Upper lobe of left lung (tissue), 6 donors: ENCODE results near the gene KRT32. TPM values are rescaled to one million over a fixed set of nuclear protein-coding genes. Genes with fewer than 3 reads are reported as not detected.
A peak's percentile ranks its signal among the peaks of the same experiment; 100 is the strongest.
"Not testable (repeated sequence)": the region's sequence is repeated elsewhere in the genome, so short reads cannot be mapped to it uniquely, and the experiment has no call there.

ENCODE experiments used
- ATAC-seq, 2 donors: fragments of 200-7000 bp; cut with Tn5 transposase; one replicate each; pipeline ENCODE4 v1.9.1; 2022; ENCODE audit warnings: mild to moderate bottlenecking in 2 of 2, moderate library complexity in 2 of 2; ENCODE audit not compliant: low FRiP score in 2 of 2
- DNase-seq, 2 donors: peaks; one replicate each; pipeline ENCODE4 v3.0.0-alpha.2; 2019 to 2020
- H3K27ac ChIP-seq, 4 donors: fragments of 200-600 bp; sonication (generic); one replicate each; pipeline ENCODE4 v1.5.1; 2016 to 2019
- H3K27me3 ChIP-seq, 4 donors: fragments of 200-600 bp; sonication (generic); one replicate each; pipeline ENCODE4 v1.5.1; 2017 to 2019
- H3K36me3 ChIP-seq, 4 donors: fragments of 200-600 bp; sonication (generic); one replicate each; pipeline ENCODE4 v1.5.1; 2016 to 2019
- H3K4me1 ChIP-seq, 4 donors: fragments of 200-600 bp; sonication (generic); one replicate each; pipeline ENCODE4 v1.5.1; 2018 to 2019
- H3K4me3 ChIP-seq, 4 donors: fragments of 200-600 bp; sonication (generic); one replicate each; pipeline ENCODE4 v1.5.1; 2017 to 2019; ENCODE audit warnings: mild to moderate bottlenecking in 2 of 4, moderate library complexity in 1 of 4
- H3K9me3 ChIP-seq, 4 donors: fragments of 200-600 bp; sonication (generic); one replicate each; pipeline ENCODE4 v1.5.1; 2018 to 2019
- CTCF ChIP-seq, 6 experiments: fragments of 450-650 bp in 4 of 6; fragments of 200-600 bp in 2 of 6; sonication (generic) in 2 of 6; IDR thresholded peaks; one replicate each; pipeline ENCODE4 v1.5.1; 2016 to 2019; ENCODE audit warnings: antibody characterized with exemption in 6 of 6
- EP300 ChIP-seq, 4 donors: sonication (generic); formaldehyde crosslinking; IDR thresholded peaks; one replicate each; pipeline ENCODE4 v1.5.1; 2017; ENCODE audit warnings: antibody characterized with exemption in 4 of 4, control low read depth in 2 of 4
- POLR2A ChIP-seq, 4 donors: fragments of 450-650 bp; IDR thresholded peaks; one replicate each; pipeline ENCODE4 v1.5.1; 2016 to 2017; ENCODE audit warnings: antibody characterized with exemption in 4 of 4, mild to moderate bottlenecking in 2 of 4
- POLR2AphosphoS5 ChIP-seq, 2 donors: sonication (generic); formaldehyde crosslinking; IDR thresholded peaks; one replicate each; pipeline ENCODE4 v1.5.1; 2017; ENCODE audit warnings: antibody characterized with exemption in 2 of 2
- WGBS, 2 donors: methylation state at CpG; one replicate each; pipeline ENCODE4 v1.1.5; 2017 to 2018; 5-methylcytosine and 5-hydroxymethylcytosine counted together
- total RNA-seq, 6 donors: library from RNA; depleted of rRNA in 4 of 6; stranded (reverse); fragments of >200 nt in 4 of 6; gene quantifications; one replicate each; pipeline versions ENCODE4 v1.1.0 to v1.2.1, GENCODE V29; 2016 to 2021
- donor health status: DM: no; HTN: no; CAD: no; lungs with moderate emphysema.
- donor health status: DM: no; HTN: yes; CAD: no; lungs with severe emphysema.

The KRT32 gene
- total RNA-seq, 6 donors from 2014 or later: not detected

DNA sequence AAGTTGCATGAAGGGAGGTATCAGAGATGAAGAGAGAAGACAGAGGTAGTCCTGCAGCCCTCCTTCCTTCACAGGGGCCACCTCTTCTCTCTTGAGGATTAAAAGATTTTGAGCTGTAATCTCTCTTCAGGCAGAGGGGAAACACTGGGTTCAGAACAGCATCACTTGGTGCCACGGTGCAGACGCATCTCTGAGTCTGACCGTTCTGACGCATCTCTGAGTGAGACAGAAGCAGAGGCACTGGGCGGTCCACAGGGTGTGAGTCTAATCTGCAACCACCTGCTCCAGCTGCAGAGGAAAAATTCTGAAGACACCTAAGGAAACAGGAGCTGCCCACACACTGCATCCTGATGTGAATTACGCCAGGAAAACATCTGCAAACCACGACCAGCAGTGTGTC is 37.5 kb downstream of the KRT32 start:
- TF ChIP-seq CTCF (IDR thresholded peaks at IDR 0.05) (no peak), POLR2A (IDR thresholded peaks at IDR 0.05) (no peak), EP300 (IDR thresholded peaks at IDR 0.05) (no peak), POLR2AphosphoS5 (IDR thresholded peaks at IDR 0.05) (no peak)
- no peaks in the 10 kb centered on the region for H3K4me1 ChIP-seq
- H3K36me3 ChIP-seq: no peaks in the 10 kb centered on the region
- H3K9me3 ChIP-seq: no peaks in the 10 kb centered on the region
- H3K4me3 ChIP-seq: no peak overlapping the region
- no peaks in the 10 kb centered on the region for H3K27me3 ChIP-seq
- ATAC-seq (no peak), DNase-seq (no peak)
- 79 to 80% methylated on average over 7 of the region's 7 CpGs for WGBS, 2 donors
- no peak overlapping the region for H3K27ac ChIP-seq

- Histone ChIP-seq H3K9me3 (no peaks in the 10 kb centered on the region), H3K4me3 (no peak overlapping the region), H3K27me3 (no peaks in the 10 kb centered on the region), H3K27ac (no peak overlapping the region), H3K4me1 (no peaks in the 10 kb centered on the region), H3K36me3 (no peaks in the 10 kb centered on the region)
- DNase-seq (no peak), ATAC-seq (no peak)
- 66 to 73% methylated on average over 4 of the region's 4 CpGs for WGBS, 2 donors
- TF ChIP-seq POLR2A (IDR thresholded peaks at IDR 0.05): no peak
- TF ChIP-seq CTCF (IDR thresholded peaks at IDR 0.05): no peak
- TF ChIP-seq POLR2AphosphoS5 (IDR thresholded peaks at IDR 0.05): no peak
- TF ChIP-seq EP300 (IDR thresholded peaks at IDR 0.05): no peak
Observed at GRCh38 chr17:41428591-41429291, 38.4 kb downstream of the KRT32 start.

DNA sequence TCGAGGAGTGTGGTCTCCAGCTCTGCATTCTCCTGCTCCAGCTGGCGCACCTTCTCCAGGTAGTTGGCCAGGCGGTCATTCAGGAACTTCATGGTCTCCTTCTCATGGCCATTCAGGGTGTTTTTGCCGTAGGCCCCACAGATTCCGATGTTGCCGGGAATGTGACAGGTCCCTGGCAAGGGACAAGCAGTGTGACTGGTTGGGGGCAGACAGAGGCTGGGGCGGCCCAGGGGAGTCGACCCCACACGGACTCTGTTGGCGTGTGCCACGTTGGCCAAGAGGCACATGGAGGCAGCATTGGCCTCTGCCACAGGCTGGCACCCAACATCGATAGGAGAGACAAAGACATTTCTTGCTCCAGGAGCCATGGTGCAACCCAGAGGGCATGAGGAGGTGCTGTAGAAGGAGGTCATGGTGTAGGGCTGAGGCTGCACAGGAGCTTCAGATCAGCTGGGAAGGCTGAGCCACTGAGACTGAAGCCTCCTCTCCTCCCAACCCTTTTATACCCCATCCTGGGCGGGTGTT is 43.0 kb downstream of the KRT32 start, which contains the start of gene KRT37:
Gene KRT37 (minus strand): TSS at position 475 of the 525 bp plus-strand sequence. CDS start 62 bp downstream, at position 413.
- TF ChIP-seq EP300 (IDR thresholded peaks at IDR 0.05) (no peak), POLR2A (IDR thresholded peaks at IDR 0.05) (no peak), CTCF (IDR thresholded peaks at IDR 0.05) (no peak), POLR2AphosphoS5 (IDR thresholded peaks at IDR 0.05) (no peak)
- H3K9me3 ChIP-seq: no peaks in the 10 kb centered on the region
- H3K36me3 ChIP-seq: no peaks in the 10 kb centered on the region
- H3K4me3 ChIP-seq: no peak within 1 kb of the TSS
- no peaks in the 10 kb centered on the region for H3K4me1 ChIP-seq
- H3K27me3 ChIP-seq: no peaks in the 10 kb centered on the region
- 93 to 95% methylated on average over 7 to 13 of the region's 13 CpGs for WGBS, 2 donors
- peak in 1 of 2 donors; percentile 52 for DNase-seq
- H3K27ac ChIP-seq: no peak within 1 kb of the TSS
- no peak for ATAC-seq

DNA sequence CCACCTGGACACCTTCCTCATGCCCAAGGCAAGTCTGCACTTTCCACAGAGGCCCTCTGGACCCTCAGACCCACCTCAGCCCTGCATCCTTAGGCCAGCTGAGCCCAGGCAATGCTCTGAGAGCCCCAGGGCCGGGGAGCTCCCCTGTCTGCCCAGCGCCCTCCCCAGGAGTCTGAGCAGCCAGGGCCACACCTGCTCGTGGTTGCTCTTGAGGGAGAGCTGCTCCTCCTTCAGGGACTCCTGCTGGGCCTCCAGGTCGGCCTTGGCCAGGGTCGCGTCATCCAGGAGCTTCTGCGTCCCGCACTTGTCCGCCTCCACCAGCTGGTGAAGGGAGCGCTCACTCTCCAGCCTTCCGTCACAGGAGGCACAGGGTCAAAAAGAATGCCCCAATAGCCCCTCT is 44.6 kb downstream of the KRT32 start:
- peak in 1 of 2 donors; percentile 68 for DNase-seq

DNA sequence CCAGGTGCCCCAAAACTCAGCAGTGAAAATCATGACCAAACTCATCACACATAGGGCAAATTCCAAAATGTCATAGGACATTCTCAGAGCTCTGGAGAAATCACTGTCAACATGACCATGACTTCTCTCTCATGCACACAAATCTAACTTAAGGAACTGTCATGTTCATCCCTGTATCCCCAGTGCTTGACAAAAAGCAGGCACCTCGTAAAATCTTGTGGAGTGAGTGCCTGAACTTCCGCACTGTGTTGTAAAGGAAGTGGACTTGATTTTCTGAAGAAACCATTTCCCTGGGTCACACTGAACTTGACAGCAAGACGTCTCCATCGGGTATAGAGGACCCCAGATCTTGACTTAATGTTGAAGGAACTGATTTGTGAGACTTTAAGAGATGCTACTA is 45.6 kb downstream of the KRT32 start:
- DNase-seq (no peak), ATAC-seq (no peak)
- H3K27me3 ChIP-seq: no peaks in the 10 kb centered on the region
- H3K36me3 ChIP-seq: no peaks in the 10 kb centered on the region
- 66 to 76% methylated on average over 4 of the region's 4 CpGs for WGBS, 2 donors
- H3K4me3 ChIP-seq: no peak overlapping the region
- no peak for TF ChIP-seq POLR2AphosphoS5 (IDR thresholded peaks at IDR 0.05)
- TF ChIP-seq EP300 (IDR thresholded peaks at IDR 0.05): no peak
- TF ChIP-seq CTCF (IDR thresholded peaks at IDR 0.05): no peak
- no peak for TF ChIP-seq POLR2A (IDR thresholded peaks at IDR 0.05)
- H3K9me3 ChIP-seq: no peaks in the 10 kb centered on the region
- H3K4me1 ChIP-seq: peaks cover 0 to 6% (median 0%) of the 10 kb centered on the region in 4 donors
- H3K27ac ChIP-seq: no peak overlapping the region

More for the DNA sequence above, 44.6 kb downstream of the KRT32 start:
- H3K4me3 ChIP-seq, H3K4me1 ChIP-seq, H3K9me3 ChIP-seq, H3K27ac ChIP-seq, ATAC-seq, H3K36me3 ChIP-seq, H3K27me3 ChIP-seq: not testable (repeated sequence)
- 93 to 96% methylated on average over 8 to 10 of the region's 11 CpGs for WGBS, 2 donors
